AG09319 (cell line): ENCODE results near the gene NDUFV2.

Experiments
- DNase-seq: peaks from one replicate; pipeline ENCODE4 v3.0.0-alpha.2; 2010; ENCODE audit warnings: low read depth; ENCODE audit errors: extremely low read depth
- CTCF ChIP-seq: IDR thresholded peaks from 2 replicates; pipeline ENCODE4 v1.5.1; 2011; ENCODE audit warnings: low read depth, mild to moderate bottlenecking, inconsistent platforms, low read length, moderate library complexity

The NDUFV2 gene

GRCh38 chr18:9096685-9097084 lies 5.8 kb upstream of the NDUFV2 start:
- no peak for DNase-seq
- TF ChIP-seq CTCF = no peak

- DNase-seq = no peak
- TF ChIP-seq CTCF = no peak
These were observed 5.2 kb upstream of the NDUFV2 start for GRCh38 chr18:9097349-9097748.

DNA sequence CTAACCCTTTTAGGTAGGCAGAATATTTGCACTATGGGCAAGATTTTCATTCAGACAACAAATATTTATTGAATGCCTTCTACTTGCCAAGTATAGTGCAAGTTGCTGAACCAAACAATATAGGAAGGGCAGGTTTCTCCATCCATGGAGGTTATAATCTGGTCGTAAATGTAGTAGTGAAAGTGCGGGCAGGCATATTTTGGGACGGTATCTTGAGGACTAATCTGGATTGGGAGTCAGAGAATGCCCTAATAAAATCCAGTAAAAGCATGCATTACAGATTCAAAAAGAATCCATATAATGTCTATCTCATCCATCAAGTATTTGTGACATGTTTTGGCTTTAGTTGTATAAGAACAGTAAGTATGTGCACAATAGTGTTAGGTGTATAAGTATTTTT lies 1.7 kb upstream of the NDUFV2 start:
- no peak for TF ChIP-seq CTCF
- DNase-seq = no peak

DNA sequence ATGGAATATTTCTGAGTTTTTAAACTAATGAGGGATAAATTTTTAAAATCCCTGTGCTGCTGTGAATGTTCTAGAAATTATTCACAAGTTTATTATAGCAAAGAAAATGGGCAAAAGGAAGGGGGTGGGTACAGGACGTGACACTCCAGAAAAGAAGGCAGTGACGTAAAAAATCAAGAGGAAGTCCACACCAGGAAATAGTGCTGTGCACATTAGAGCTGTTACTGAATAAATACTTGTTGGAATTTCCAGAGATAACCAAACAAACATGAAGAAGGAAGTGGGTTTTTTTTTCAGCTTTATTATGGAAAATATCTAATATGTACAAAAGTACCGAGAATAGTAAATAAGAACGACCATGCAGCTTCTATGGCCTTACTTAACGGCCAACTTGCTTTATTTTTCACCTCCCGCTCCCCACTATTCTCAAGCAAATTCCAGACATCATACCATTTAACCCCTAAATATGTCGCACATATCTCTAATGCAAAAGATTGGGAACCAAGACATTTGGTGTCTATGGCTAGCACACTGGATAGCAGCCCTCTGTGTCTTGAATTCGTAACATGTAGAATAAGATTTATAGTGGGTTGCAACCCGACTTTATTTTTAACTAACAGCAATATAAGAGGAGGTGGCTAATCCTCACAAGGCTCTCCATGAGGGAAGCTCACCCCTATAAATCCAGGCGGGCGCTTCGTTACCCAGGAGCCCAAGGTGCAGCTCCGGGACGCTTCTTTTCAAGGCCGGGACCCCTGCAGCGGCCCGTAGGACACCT lies 580 bp upstream of the NDUFV2 start:
- TF ChIP-seq CTCF = no peak
- no peak for DNase-seq

DNA sequence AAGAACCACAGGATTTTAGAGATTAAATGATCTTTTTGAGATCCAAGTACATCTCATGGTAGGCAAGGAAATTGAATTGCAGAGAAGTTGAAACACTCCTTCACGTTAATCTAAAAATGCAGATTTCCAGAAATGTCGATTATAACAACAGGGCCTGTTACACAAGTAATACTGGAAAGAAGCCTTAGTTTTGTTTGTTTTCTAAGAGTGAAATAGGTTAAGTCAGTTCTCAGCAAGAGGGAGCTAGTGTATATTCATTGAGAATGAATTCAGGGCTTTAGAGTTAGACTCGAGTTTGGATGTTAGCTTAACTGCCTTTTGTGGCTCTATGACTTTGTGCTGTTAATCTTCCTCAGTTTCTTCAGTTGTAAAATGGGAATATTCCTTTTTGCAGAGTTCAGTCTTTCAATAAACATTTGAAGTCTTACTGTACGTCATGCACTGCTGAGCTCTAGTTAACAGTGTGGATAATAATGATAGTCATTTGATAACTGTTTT lies 926 bp downstream of the NDUFV2 start:
- TF ChIP-seq CTCF = peak; percentile 4
- DNase-seq = no peak

DNA sequence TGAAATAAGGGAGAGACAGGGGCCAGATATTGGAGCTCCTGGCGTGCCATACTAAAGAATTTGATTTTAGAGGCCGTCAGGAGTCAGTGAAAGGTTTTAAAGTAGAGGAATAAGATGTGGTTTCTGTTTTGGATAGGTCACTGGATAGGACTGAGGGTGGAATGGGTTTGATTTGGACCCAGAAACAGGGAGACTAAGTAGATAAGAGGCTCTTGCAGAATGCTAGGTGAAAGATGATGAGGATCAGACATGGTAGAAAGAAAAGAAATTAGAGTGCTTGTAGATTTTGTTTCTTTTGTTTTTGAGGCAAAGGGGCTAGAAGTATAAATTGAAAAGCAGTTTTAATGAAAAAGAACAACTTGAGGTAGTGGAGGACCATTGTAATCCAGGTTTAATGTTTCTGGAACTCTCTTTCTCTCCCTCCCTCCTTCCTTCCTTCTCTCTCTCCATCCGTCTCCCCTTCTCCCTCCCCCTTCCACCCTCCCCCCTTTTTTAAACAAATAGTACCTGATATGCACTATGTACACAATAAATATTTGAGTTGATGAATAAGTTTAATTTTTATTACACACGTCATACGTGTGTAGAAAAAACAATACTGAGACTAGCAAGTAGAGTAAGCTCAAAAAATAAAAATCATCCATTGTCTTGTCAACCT lies 1.9 kb downstream of the NDUFV2 start:
- DNase-seq = no peak
- no peak for TF ChIP-seq CTCF

GRCh38 chr18:9105420-9105819 lies 2.9 kb downstream of the NDUFV2 start:
- no peak for TF ChIP-seq CTCF
- DNase-seq = no peak
